Measurements from ENCODE around the gene TAF1B.
"Not testable (repeated sequence)": the region's sequence is repeated elsewhere in the genome, so short reads cannot be mapped to it uniquely, and the experiment has no call there.

Gene TAF1B

DNA sequence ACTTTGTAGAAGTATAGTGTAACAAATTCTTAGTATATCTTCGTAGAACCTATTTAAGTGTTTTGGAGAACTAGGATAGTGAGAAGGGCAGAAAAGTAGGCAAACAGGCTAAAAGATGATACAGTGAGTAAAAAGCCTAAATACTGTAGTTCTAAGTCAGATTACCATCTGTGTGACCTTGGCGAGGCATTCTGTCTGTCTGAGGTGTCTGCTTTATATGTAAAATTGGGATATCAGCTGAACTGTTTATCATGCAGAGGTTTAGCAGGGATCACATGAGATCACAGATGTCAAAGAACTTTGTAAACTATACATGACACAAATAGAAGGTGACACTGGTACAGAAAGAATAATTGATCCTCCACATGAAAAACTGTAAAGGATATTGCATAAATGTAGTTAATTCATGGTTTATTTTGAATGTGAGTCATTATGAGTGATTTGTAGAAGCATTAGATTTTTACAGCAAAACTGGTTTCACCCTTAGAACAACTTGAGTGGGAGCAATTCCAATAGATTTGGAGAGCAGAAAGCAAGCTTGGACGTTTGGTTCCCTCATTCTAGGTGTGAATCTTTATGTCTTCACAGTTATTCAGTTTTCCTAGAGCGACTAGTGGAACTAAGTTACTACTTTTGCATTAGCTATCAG is 41.9 kb downstream of the TAF1B start:
- peak; percentile 23 for DNase-seq (ENCODE audit: low read depth)

DNA sequence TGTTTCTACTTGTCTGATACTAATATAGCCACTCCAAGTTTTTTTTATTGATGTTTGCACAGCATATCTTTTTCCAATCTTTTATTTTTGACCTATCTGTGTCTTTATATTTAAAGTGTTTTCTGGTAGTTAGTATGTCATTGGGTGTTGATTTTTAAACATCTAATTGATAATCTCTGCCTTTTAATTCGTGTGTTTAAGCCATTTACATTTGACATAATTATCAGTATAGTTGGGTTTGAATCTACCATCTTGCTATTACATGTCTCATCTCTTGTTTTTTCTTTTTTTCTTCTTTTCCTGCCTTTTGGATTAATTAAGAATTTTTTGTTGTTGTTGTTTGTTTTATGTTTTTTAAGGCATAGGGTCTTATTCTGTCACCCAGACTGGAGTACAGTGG is 44.2 kb downstream of the TAF1B start:
- no peak for DNase-seq (ENCODE audit: low read depth)

DNA sequence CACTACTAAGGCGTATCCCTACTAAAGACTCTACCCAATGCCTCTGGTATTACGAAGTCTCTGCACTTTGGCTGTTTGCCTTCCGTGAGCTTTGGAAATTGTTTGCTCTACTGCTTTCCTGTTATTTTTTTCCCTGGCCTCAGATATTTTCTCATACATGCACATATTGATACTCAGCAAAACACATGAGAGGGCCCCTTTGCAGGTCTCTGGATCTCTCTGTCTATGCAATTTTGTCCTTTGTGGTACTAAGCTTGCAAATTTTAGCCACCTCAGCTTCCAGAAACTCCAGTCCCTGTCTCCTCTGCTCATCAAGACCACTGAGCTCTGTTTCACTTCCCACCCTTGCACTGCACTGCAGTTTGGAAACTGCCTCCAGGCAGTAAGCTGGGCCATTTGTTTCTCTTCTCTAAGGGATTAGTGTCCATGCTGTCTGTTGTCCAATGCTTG is 46.6 kb downstream of the TAF1B start:
- DNase-seq (ENCODE audit: low read depth) = no peak

DNA sequence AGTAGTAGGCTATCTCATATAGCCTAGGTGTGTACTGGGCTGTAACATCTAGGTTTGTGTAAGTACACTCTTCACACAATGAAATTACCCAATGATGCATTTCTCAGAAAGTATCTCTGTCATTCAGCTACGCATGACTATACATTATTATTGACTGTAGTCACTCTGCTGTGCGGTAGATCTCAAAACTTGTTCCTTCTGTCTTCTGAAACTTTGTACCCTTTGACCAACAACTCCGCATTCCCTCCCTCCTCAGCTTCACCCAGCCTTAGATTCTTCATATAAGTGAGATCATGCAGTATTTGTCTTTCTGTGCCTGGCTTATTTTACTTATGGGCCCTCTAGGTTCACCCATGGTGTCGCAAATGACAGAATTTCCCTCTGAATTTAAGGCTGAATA is 49.0 kb downstream of the TAF1B start:
- DNase-seq (ENCODE audit: low read depth) = no peak

DNA sequence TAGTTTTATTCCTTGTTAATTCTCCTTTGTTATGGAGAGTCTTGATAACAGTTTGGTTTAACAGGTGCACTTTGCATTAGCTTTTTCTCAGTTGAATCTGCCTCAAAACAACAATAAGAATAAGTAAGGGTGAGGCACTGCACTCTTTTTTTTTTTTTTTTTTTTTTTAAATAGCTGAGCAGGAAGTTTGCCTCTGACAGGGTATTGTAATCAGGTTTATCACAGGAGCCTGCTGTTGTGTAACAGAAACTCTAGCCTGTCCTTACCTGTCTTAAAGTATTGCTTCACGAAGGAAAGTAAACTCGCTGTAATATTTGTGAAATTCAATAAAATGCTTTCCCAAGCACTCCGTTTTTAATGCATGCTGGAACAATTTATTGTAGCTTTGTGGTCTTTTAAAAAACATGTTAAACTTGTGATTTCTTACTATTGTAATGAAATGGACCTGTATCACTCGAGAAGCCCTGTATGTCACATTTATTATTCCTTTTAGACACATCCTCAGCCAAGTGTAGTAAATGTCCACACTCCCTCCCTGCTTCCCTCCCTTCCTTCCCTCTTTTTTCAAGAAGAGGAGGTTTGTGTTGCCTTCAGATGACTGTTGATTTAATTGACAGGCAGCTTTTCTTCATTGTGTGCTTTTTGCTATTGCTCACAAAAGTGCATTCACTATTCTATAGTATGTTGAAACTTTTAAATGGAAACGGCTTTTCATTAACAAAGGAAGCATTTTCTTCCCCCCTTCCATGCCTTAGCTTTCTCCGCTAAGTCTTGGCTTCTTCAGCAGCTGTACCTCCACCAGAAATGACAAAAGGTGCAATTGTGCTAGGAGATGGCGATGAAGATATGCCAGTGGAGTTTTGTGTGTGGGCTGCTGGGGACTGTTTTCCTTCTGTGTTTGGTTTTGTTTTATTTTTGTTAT is 52.7 kb downstream of the TAF1B start:
- DNase-seq (ENCODE audit: low read depth) = no peak

DNA sequence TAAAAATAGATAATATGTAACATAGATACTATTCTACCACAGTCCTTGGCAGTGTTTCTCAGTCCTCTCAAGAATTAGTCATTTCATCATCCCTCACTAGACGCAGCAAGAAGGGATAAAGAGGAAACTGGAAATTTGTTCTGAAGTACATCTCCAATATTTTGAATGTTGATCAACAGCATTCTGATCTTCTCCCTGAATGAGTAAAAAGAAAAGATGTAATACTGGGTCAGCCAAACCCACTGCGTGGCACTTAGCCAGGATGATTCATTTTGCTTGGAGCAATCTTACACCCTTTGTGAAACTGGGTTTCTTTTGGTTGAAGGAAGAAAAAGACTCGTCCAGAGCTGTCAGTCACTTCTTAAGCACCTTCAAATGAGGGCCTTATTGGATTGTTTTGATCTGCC is 54.1 kb downstream of the TAF1B start:
- DNase-seq (ENCODE audit: low read depth) = peak; percentile 89

DNA sequence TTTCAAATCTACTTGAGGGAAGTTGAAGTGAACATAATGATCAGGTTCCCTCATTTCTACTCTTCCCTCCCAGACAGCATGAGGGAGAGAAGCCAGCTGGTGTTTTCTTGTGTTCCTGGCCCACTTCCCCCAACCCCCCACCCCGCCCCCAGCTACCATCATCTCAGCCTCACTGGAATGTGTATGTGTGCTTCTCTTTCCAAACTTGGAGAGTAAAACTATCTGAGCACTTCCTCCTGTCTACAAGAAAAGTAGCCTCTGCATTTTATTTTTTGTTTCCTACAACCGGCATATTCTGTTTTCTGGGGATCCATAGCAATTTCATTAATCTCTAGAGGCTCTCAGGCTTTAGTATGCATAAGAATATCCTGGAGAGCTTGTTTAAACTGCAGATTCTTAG is 54.6 kb downstream of the TAF1B start:
- DNase-seq (ENCODE audit: low read depth) = no peak

DNA sequence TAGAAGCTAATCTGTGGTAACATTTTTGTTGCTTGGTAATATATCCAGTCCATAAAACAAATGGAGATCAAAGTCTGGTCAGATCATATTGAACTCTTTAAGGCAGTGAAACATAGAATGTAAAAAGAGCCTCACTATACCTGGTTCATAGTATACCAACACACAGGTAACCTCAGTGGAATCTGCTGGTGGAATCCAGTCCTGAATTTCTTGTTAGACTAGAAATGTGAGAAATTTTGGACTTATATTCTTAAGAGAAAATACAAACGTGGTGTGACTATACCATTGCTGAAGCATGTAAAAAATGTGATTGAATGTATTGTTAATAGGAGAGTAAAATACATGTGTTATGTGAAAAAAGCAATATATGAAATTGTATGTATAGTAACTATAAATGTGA is 62.1 kb downstream of the TAF1B start:
- DNase-seq (ENCODE audit: low read depth) = no peak

DNA sequence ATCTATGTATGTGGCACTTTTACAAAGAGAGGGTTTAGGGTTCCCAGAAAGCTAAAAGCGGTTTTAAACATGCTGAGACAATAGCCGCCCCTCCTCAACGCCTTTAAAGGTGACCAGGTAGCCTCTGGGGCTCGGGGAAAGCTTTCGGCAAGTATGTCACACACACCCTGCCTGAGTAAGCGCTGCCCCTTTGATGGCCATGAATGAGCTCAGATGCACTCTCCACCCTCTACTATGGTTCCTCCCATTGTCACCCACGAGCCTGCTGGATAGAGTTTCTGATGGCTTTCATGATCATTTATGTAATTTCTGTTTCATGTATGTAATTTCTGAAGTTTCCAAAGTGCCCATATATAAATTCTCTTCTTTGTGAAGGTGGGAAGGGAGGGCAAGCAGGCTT is 64.1 kb downstream of the TAF1B start:
- no peak for DNase-seq (ENCODE audit: low read depth)

DNA sequence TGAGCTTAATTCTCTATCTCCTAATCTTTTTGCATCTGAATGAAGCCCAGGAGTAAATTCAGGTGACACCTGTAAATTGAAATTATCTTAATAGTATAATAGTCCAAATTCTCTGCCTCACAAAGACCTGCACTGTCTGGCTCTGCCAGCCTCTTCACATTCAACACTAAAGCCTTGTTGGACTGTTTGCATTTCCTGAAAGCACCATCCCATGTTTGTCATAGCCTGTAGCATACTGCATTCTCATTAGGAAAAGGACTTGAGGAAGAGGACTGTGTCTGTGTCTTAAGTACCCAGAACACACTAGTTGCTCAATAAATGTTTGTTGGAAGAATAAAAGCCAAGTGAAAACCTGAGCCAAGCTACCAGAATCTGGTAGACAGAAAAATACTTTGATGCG is 65.4 kb downstream of the TAF1B start:
- DNase-seq (ENCODE audit: low read depth) = no peak

DNA sequence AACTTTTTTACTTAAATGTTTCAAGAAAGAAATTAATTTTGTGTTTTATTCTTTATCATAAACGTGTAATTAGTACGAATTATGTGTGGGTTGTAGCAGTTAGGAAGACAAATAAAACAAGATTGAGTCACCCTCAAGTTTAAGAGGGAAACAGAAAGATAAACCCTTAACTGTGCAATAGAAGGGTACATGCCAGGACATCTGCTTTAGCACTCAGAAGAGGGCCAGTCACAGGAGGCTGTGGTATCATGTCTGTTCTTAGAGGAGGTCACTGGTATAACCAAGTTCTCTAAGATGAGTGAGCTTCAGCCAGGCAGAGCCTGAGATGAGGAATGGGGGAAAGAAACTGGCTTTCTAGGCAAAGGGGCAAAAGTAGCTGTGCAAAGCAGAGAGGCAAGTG is 65.8 kb downstream of the TAF1B start:
- peak; percentile 23 for DNase-seq (ENCODE audit: low read depth)

DNA sequence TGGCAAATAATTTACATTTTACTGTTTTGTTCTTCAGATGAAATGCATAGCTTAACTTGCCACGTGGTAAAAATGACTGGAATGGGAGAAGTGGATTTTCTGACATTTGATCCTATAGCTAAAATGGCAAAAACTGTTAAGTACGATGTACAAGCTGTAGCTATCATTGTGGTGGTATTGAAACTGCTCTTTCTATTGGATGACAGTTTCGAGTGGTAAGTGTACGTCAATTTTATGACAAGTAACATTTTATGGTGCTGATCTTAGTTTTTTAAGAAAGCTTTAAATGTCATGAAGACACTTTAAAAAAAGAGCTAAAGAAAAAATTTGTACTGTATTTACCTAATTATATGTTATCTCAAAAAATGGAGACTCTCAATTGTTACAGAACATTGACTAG is 67.4 kb downstream of the TAF1B start:
- no peak for DNase-seq (ENCODE audit: low read depth)

DNA sequence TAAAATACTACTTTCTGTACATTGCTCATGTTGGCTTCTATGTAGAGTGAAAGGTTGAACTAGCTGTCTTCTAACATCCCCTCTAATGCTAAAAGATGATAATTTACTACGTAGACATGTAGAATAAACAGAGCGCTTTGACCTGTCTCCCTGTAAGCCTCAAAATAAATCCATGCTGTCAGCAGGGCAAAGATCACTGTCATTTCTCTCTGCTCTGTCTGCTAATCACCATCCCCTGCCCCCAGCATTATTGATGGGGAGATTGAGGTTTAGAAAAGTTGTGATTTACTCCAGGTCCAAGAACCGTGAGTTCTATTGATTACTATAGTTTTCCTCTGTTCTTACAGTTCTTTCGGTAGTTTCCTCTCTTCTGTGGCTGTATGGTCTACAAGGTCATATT is 69.2 kb downstream of the TAF1B start:
- DNase-seq (ENCODE audit: low read depth) = no peak

DNA sequence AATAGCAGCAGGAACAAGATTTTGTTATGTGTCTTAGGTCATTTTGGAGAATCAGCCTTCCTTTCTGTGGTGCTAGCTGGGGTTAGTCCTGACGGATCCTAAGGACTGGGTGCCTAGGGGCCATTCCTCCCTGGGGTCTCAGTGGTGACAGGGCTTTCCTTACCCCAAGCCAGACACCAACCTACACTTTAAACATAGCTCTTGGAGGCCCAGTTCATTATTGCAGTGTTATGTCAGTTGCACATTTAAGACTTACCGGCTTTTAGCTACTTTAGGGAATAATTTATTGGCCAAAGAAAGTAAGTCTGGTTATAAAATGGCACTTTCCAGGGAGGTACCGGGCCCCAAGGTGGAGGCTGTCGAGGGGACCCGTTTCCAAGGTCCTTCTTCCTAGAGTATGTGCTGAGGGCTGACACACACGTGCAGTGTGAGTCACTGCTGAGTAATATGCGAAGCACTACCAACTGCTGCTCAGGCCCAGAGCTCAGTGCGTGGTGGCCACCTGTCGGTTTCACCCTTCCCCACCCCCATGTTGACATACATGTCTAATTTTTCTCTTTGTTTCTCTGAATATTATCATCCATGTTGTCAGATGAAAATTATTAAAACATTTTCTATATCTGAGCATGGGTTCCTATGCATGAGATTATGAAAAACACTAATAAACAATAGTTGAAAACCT is 71.3 kb downstream of the TAF1B start:
- DNase-seq (ENCODE audit: low read depth) = peak; percentile 78

DNA sequence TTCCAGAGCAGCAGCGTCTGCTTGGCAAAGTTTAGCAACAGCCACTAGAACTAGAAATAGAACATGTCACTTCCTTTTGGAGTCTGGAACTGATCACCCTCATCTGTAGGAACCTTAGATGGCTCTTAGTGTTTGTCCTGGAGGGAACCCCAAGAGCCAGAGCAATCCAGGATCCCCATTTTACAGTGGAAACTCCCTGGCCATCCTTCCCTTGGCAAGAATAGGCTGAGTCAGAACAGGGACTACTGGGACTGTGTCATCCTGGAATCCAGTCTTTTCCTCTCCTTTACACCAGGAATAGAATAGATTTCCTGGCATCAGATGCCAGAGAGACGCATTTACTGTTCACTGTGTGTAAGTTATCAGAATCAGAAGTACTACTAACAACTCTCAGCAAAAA is 75.0 kb downstream of the TAF1B start:
- DNase-seq (ENCODE audit: low read depth) = no peak

DNA sequence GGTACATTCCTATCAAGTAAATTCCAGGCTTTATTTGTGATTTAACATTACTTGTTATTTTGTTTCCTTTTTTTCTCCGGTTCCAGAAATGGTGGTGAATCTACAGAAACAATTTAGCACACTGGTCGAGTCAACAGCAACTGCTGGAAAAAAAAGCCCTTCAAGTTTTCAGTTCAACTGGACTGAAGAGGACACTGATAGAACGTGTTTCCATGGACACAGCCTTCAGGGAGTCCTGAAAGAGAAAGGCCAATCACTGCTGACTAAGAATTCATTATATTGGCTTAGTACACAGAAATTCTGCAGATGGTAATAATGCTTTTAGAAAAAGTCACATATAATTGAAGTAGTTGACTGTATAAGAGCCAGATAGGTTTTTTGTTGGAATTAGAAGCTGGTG is 76.2 kb downstream of the TAF1B start:
- no peak for DNase-seq (ENCODE audit: low read depth)

DNA sequence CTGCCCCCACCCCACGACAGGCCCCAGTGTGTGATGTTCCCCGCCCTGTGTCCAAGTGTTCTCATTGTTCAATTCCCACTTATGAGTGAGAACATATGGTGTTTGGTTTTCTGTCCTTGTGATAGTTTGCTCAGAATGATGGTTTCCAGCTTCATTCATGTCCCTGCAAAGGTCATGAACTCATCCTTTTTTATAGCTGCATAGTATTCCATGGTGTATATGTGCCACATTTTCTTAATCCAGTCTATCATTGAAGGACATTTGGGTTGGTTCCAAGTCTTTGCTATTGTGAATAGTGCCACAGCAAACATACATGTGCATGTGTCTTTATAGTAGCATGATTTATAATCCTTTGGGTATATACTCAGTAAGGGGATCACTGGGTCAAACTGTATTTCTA is 83.7 kb downstream of the TAF1B start:
- not testable (repeated sequence) for DNase-seq (ENCODE audit: low read depth)

DNA sequence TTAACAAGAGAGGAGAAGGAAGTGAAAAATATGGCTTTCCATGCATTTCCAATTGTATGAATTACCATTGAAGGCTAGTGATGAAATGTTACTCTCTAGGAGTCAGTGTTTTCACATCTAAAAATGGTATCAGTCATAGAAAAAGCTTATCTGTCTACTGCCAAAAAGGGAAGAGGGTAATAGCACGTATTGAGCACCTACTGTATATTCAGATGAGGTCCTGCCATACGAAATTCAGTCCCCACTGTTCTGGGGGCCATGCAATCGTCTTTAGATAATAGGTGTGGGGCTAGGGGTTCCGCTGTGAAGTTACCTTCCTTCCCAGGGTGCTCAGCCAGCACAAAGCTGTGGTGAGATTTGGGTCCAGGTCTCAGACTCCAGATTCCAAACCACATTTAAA is 94.0 kb downstream of the TAF1B start:
- no peak for DNase-seq (ENCODE audit: low read depth)

DNA sequence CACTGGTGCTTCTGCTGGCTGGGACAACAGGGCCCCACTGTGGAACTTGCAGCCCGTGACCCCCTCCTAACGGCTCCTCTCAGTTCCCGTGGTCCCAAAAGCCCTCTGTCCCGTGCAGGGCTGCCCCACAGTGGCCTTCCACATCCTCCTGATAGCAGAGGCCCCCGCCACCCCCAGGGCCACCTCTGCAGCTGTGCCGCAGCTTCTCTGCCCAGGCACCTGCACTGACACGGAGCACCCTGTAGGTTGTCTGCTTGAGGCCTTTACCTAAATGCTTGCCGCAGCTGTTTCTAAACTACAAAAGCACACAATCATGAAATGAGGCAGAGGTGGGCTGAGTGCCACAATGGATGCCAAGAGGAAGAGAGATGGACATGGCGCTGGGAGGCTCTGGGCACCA is 94.7 kb downstream of the TAF1B start:
- DNase-seq (ENCODE audit: low read depth) = no peak

DNA sequence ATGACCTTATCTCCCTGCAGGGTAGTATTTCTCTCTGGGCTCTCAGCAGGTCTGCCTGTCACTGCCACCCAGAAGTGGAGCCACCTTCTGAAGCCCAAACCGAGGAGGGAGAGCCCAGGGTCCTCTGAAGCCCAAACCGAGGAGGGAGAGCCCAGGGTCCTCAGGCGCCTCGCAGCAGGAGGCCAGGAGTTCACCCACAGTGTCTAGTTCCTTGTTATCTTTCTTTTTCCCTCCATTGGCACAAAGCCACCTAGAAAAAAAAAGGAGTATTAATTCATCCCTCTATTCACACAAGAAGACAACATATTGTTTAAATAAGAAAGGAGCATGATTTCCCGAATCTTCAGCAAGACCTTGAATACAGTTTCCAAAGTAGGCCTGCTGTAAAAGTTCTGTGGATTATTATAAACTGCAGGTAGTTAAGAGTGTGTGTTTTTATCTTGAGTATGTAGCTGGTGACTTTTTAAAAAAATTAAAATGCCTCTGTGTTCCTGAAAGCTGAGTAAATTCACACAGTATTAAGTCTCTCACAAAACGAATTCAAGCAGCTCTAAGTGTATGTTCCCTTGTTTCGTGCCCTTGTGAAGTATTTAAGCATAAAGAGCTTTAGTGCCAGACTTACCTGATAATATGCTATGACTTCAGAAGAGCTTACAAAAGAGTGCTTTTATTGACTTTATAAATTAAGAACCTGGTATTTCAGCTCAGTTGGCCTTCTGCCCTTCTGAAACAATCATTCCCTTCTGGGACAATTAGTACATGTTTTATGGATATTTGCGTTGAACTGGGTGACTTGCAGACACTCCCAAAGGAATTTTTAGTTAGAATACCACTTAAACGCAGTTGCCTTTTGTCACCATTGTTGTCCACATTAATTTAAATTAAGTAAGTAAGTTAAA is 96.6 kb downstream of the TAF1B start:
- DNase-seq (ENCODE audit: low read depth) = no peak

DNA sequence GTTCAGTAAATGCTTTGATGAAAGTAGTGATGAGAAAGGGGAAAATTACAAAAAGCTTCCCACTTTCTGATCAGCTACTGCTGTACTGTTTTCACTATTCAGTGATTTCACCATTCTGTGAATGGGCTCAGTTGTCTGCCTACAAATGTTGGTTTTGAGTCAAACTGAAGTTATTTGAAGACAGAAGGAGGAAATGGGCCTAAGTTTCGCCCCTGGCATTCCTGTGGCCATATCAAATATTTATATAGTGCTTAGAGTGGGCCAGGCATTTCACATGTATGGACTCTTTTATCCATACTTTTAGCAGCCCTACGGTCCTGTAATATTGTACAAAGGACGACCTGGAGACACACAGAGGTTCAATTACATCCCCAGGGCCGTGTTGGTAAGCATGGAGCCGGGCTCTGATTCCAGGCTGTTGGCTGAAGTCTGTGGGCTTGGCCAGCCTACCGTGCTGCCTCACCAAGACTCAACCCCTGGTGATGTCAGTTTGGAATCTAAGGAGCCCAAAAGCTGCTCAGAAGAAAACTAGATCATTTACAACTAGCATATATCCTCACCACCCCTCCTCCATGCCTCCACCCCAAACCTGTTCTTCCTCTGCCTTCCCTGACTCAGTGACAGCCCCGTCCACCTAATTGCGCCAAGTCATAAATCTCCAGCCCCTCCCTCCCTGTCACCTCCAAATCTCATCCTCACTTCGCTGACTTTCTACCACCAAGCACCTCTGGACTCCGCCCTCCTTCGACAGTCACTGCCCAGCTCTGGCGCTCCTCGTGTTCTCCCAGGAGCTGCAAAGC is 98.1 kb downstream of the TAF1B start:
- DNase-seq (ENCODE audit: low read depth) = peak; percentile 62
